H9 (cell line): ENCODE data around the gene ATP12A. TPM values are rescaled to one million over a fixed set of nuclear protein-coding genes. Genes with fewer than 3 reads are reported as not detected.
A peak's percentile ranks its signal among the peaks of the same experiment; 100 is the strongest.

Experiments used
- DNase-seq: peaks from one replicate; pipeline ENCODE4 v3.0.0-alpha.2; 2017
- H2AFZ ChIP-seq: one replicate; pipeline ENCODE4 v1.6.1; 2013; ENCODE audit warnings: mild to moderate bottlenecking, low read length, control low read depth, moderate library complexity
- H2AK5ac ChIP-seq: 2 replicates; pipeline ENCODE4 v1.6.1; 2013; ENCODE audit warnings: low read length, control low read depth, mixed read lengths; ENCODE audit not compliant: insufficient read length
- H2BK120ac ChIP-seq: one replicate; pipeline ENCODE4 v1.6.1; 2013; ENCODE audit warnings: low read depth, mild to moderate bottlenecking, low read length, control low read depth, inconsistent platforms; ENCODE audit not compliant: poor library complexity, severe bottlenecking
- H2BK12ac ChIP-seq: 2 replicates; pipeline ENCODE4 v1.6.1; 2013; ENCODE audit warnings: low read length, control low read depth, mixed read lengths, low read depth; ENCODE audit not compliant: insufficient read length
- H2BK15ac ChIP-seq: 2 replicates; pipeline ENCODE4 v1.6.1; 2013; ENCODE audit warnings: low read depth, low read length, control low read depth
- H2BK20ac ChIP-seq: one replicate; pipeline ENCODE4 v1.6.1; 2013; ENCODE audit warnings: low read depth, mild to moderate bottlenecking, low read length, control low read depth, inconsistent platforms; ENCODE audit not compliant: poor library complexity, severe bottlenecking
- H2BK5ac ChIP-seq: 2 replicates; pipeline ENCODE4 v1.6.1; 2013; ENCODE audit warnings: low read length, control low read depth, mixed read lengths; ENCODE audit not compliant: insufficient read length
- H3K14ac ChIP-seq: 2 replicates; pipeline ENCODE4 v1.6.1; 2013; ENCODE audit warnings: low read length, control low read depth; ENCODE audit not compliant: insufficient read depth
- H3K18ac ChIP-seq: 2 replicates; pipeline ENCODE4 v1.6.1; 2013; ENCODE audit warnings: low read depth, mild to moderate bottlenecking, mixed read lengths, low read length, control low read depth; ENCODE audit not compliant: insufficient read length
- H3K23ac ChIP-seq: 2 replicates; pipeline ENCODE4 v1.6.1; 2013; ENCODE audit warnings: low read length, control low read depth, mixed read lengths, low read depth; ENCODE audit not compliant: insufficient read length
- H3K23me2 ChIP-seq: 2 replicates; pipeline ENCODE4 v1.6.1; 2013; ENCODE audit warnings: low read depth, mild to moderate bottlenecking, mixed read lengths, low read length, control low read depth; ENCODE audit not compliant: insufficient read length, poor library complexity, severe bottlenecking
- H3K27ac ChIP-seq: 2 replicates; pipeline ENCODE4 v1.5.1; 2013; ENCODE audit warnings: low read length, control low read depth, mixed read lengths, low read depth; ENCODE audit not compliant: insufficient read length
- H3K27me3 ChIP-seq: 2 replicates; pipeline ENCODE4 v1.6.1; 2013; ENCODE audit warnings: low read length, control low read depth, inconsistent platforms; ENCODE audit not compliant: insufficient read depth
- H3K4ac ChIP-seq: 2 replicates; pipeline ENCODE4 v1.6.1; 2013; ENCODE audit warnings: low read depth, mild to moderate bottlenecking, control low read depth, inconsistent platforms, low read length, moderate library complexity
- H3K4me1 ChIP-seq: 2 replicates; pipeline ENCODE4 v1.6.1; 2013; ENCODE audit warnings: low read length, control low read depth, inconsistent platforms; ENCODE audit not compliant: insufficient read depth
- H3K4me2 ChIP-seq: 2 replicates; pipeline ENCODE4 v1.6.1; 2013; ENCODE audit warnings: low read length, control low read depth, mixed read lengths; ENCODE audit not compliant: insufficient read length, insufficient read depth
- H3K56ac ChIP-seq: 2 replicates; pipeline ENCODE4 v1.6.1; 2013; ENCODE audit warnings: low read depth, mild to moderate bottlenecking, mixed read lengths, low read length, control low read depth; ENCODE audit not compliant: insufficient read length
- H3K79me1 ChIP-seq: 2 replicates; pipeline ENCODE4 v1.6.1; 2013; ENCODE audit warnings: low read depth, mild to moderate bottlenecking, moderate library complexity, low read length, control low read depth, inconsistent platforms; ENCODE audit not compliant: insufficient read depth, poor library complexity, severe bottlenecking
- H3K79me2 ChIP-seq: 2 replicates; pipeline ENCODE4 v1.6.1; 2013; ENCODE audit warnings: low read length, control low read depth, inconsistent platforms; ENCODE audit not compliant: insufficient read depth
- H3K9ac ChIP-seq: 2 replicates; pipeline ENCODE4 v1.6.1; 2013; ENCODE audit warnings: low read length, control low read depth, mixed read lengths; ENCODE audit not compliant: insufficient read length; ENCODE audit errors: extremely low read depth
- H3K9me3 ChIP-seq: one replicate; pipeline ENCODE4 v1.6.1; 2013; ENCODE audit warnings: low read depth, low read length, inconsistent platforms; ENCODE audit not compliant: control insufficient read depth
- H3T11ph ChIP-seq: one replicate; pipeline ENCODE4 v1.6.1; 2013; ENCODE audit warnings: mild to moderate bottlenecking, low read length, control low read depth, inconsistent platforms
- H4K20me1 ChIP-seq: one replicate; pipeline ENCODE4 v1.6.1; 2013; ENCODE audit not compliant: control insufficient read depth, insufficient read length, insufficient read depth
- H4K5ac ChIP-seq: 2 replicates; pipeline ENCODE4 v1.6.1; 2013; ENCODE audit warnings: low read depth, mild to moderate bottlenecking, mixed read lengths, low read length, control low read depth; ENCODE audit not compliant: insufficient read length
- H4K8ac ChIP-seq: replicated peaks from 2 replicates; pipeline ENCODE4 v1.6.1; 2013; ENCODE audit warnings: low read length, control low read depth, mixed read lengths, low read depth; ENCODE audit not compliant: insufficient read length
- H4K91ac ChIP-seq: 2 replicates; pipeline ENCODE4 v1.6.1; 2013; ENCODE audit warnings: low read depth, mild to moderate bottlenecking, moderate library complexity, mixed read lengths, low read length, control low read depth; ENCODE audit not compliant: insufficient read length
- H3K27ac Mint-ChIP-seq, 3 experiments: 2 replicates in 2 of 3; 3 replicates in 1 of 3; pipeline ENCODE4 v1.8.0; 2020 to 2021; ENCODE audit warnings: mixed read lengths in 3 of 3, mild to moderate bottlenecking in 1 of 3, moderate library complexity in 1 of 3
- H3K27me3 Mint-ChIP-seq: 2 replicates; pipeline ENCODE4 v1.8.0; 2021; ENCODE audit warnings: low read depth, mild to moderate bottlenecking, moderate library complexity, mixed read lengths
- H3K36me3 Mint-ChIP-seq, 3 experiments: 2 replicates in 2 of 3; 3 replicates in 1 of 3; pipeline ENCODE4 v1.8.0; 2020 to 2021; ENCODE audit warnings: low read depth in 3 of 3, mixed read lengths in 3 of 3; ENCODE audit not compliant: insufficient read depth in 1 of 3
- H3K4me1 Mint-ChIP-seq, 2 experiments: 2 replicates each; pipeline ENCODE4 v1.8.0; 2020; ENCODE audit warnings: mixed read lengths in 2 of 2
- H3K4me3 Mint-ChIP-seq, 2 experiments: 2 replicates in 1 of 2; 3 replicates in 1 of 2; pipeline ENCODE4 v1.8.0; 2020 to 2021; ENCODE audit warnings: mild to moderate bottlenecking in 2 of 2, mixed read lengths in 2 of 2, moderate library complexity in 1 of 2
- H3K9me3 Mint-ChIP-seq, 2 experiments: 2 replicates in 1 of 2; 3 replicates in 1 of 2; pipeline ENCODE4 v1.8.0; 2020; ENCODE audit warnings: mild to moderate bottlenecking in 2 of 2, mixed read lengths in 2 of 2, moderate library complexity in 1 of 2
- WGBS: extraction: QIAGEN DNeasy Blood & Tissue Kit; methylation state at CpG from one replicate; pipeline ENCODE4 v1.1.7; 2013; ENCODE audit warnings: missing lambda C conversion rate, low lambda C conversion rate, mixed read lengths; ENCODE audit not compliant: insufficient read length; ENCODE audit errors: extremely low coverage; 5-methylcytosine and 5-hydroxymethylcytosine counted together
- total RNA-seq: library from RNA; stranded (reverse); gene quantifications from 2 replicates; pipeline ENCODE4 v1.2.1, GENCODE V29; 2021
- TF ChIP-seq, protein P1 (sequence below): fragments of 200-600 bp; sonication (generic); conservative IDR thresholded peaks from 3 replicates; pipeline ENCODE4 v1.8.0; 2021; ENCODE audit warnings: antibody characterized with exemption, mild to moderate bottlenecking

Gene ATP12A
- total RNA-seq, 1 experiment from 2014 or later: 0.94 TPM

DNA sequence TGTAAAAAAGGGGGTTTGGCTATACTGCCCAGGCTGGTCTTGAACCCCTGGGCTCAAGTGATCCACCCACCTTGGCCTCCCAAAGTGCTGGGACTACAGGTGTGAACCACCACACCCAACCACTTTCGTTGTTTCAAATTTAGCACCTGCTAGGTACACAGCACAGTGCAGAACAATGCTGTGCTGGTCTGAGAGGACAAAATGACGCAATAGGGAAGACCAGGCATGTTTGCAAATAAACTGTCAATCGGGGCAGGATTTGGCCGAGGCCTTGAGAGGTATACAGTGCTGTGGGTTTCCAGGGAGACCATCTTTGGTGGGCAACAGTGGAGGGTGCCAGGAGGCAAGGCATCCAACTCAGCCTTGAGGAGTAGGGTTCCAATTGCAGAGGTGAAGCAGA is 37.0 kb downstream of the ATP12A start:
- Histone ChIP-seq H3K23ac (no peak overlapping the region), H3K4ac (no peak overlapping the region), H2BK12ac (peak overlapping the region; percentile 15), H3K18ac (no peak overlapping the region), H3T11ph (no peak overlapping the region), H3K79me1 (no peaks in the 10 kb centered on the region), H2BK120ac (no peak overlapping the region), H3K4me1 (no peaks in the 10 kb centered on the region), H2AFZ (no peak overlapping the region), H3K27me3 (no peaks in the 10 kb centered on the region), H3K27ac (no peak overlapping the region), H4K8ac (no peak overlapping the region), H3K9ac (no peak overlapping the region), H2BK5ac (no peak overlapping the region), H4K20me1 (no peaks in the 10 kb centered on the region), H3K4me2 (no peak overlapping the region), H3K79me2 (no peaks in the 10 kb centered on the region), H2AK5ac (no peak overlapping the region), H2BK15ac (no peak overlapping the region), H4K5ac (no peak overlapping the region), H3K9me3 (no peaks in the 10 kb centered on the region), H4K91ac (no peak overlapping the region), H3K14ac (no peak overlapping the region), H3K56ac (no peak overlapping the region), H3K23me2 (peaks cover 6% of the 10 kb centered on the region), H2BK20ac (no peak overlapping the region)
- Mint-ChIP-seq H3K4me1 (peaks cover 14 to 21% of the 10 kb centered on the region in 2 experiments), H3K9me3 (no peaks in the 10 kb centered on the region), H3K4me3 (no peak overlapping the region), H3K27ac (peak overlapping the region in 1 of 3 experiments; percentile 44; a peak in 1 of 7 replicates), H3K36me3 (no peaks in the 10 kb centered on the region; a peak in 1 of 7 replicates), H3K27me3 (no peaks in the 10 kb centered on the region; the same call in none of the 2 replicates)
- TF ChIP-seq, protein P1, sequence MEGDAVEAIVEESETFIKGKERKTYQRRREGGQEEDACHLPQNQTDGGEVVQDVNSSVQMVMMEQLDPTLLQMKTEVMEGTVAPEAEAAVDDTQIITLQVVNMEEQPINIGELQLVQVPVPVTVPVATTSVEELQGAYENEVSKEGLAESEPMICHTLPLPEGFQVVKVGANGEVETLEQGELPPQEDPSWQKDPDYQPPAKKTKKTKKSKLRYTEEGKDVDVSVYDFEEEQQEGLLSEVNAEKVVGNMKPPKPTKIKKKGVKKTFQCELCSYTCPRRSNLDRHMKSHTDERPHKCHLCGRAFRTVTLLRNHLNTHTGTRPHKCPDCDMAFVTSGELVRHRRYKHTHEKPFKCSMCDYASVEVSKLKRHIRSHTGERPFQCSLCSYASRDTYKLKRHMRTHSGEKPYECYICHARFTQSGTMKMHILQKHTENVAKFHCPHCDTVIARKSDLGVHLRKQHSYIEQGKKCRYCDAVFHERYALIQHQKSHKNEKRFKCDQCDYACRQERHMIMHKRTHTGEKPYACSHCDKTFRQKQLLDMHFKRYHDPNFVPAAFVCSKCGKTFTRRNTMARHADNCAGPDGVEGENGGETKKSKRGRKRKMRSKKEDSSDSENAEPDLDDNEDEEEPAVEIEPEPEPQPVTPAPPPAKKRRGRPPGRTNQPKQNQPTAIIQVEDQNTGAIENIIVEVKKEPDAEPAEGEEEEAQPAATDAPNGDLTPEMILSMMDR: no peak
- no peak for DNase-seq
- WGBS: no CpG with 5 or more reads among the region's 4 CpGs
